K562 (cell line): ENCODE measurements around the gene DRD1. TPM values are rescaled to one million over a fixed set of nuclear protein-coding genes. Genes with fewer than 3 reads are reported as not detected.

Source experiments
- CCAR2 ChIP-seq: fragments of 200-400 bp; formaldehyde crosslinking; IDR thresholded peaks from 2 replicates; pipeline ENCODE4 v1.6.1; 2017; ENCODE audit warnings: mild to moderate bottlenecking, low read depth, low read length
- CTBP1 ChIP-seq: fragments of 450-650 bp; IDR thresholded peaks from 2 replicates; pipeline ENCODE4 v1.6.1; 2016; ENCODE audit warnings: borderline replicate concordance
- JUN ChIP-seq, 2 experiments: sonication (generic) in 1 of 2; formaldehyde crosslinking in 1 of 2; IDR thresholded peaks; 2 replicates each; pipeline versions ENCODE4 v1.6.1 to v1.8.0; 2012 to 2022; ENCODE audit warnings: borderline replicate concordance in 2 of 2, mild to moderate bottlenecking in 2 of 2, improper control_type of control experiment in 1 of 2, low read depth in 1 of 2, low read length in 1 of 2, missing genetic modification reagents in 1 of 2
- NFATC3 ChIP-seq: fragments of 450-650 bp; IDR thresholded peaks from 2 replicates; pipeline ENCODE4 v1.6.1; 2017; ENCODE audit warnings: mild to moderate bottlenecking
- RFX1 ChIP-seq: fragments of 450-650 bp; IDR thresholded peaks from 2 replicates; pipeline ENCODE4 v1.6.1; 2016; ENCODE audit warnings: mild to moderate bottlenecking, moderate library complexity
- SMAD4 ChIP-seq: fragments of 250-450 bp; sonication (Bioruptor Pico); conservative IDR thresholded peaks from 2 replicates; pipeline ENCODE4 v1.8.0; 2021; ENCODE audit warnings: inconsistent platforms, mild to moderate bottlenecking, moderate library complexity
- SMARCB1 ChIP-seq: IDR thresholded peaks from 2 replicates; pipeline ENCODE4 v1.6.1; 2011; ENCODE audit warnings: improper control_type of control experiment, low read depth; ENCODE audit not compliant: insufficient read length
- TSC22D4 ChIP-seq: fragments of 450-650 bp; IDR thresholded peaks from 2 replicates; pipeline ENCODE4 v1.6.1; 2016; ENCODE audit warnings: missing genetic modification characterization, missing biosample characterization, control low read depth
- ZNF124 ChIP-seq: sonication (generic); formaldehyde crosslinking; IDR thresholded peaks from 2 replicates; pipeline ENCODE4 v1.8.1; 2022; ENCODE audit warnings: missing genetic modification reagents
- ZNF3 ChIP-seq: fragments of 250-450 bp; sonication (Bioruptor Pico); IDR thresholded peaks from 2 replicates; pipeline ENCODE4 v1.5.0; 2021; ENCODE audit warnings: mild to moderate bottlenecking, moderate library complexity
- ZNF347 ChIP-seq: fragments of 450-650 bp; formaldehyde crosslinking; IDR thresholded peaks from 2 replicates; pipeline ENCODE4 v1.4.0; 2020; ENCODE audit warnings: low read depth, mild to moderate bottlenecking, moderate library complexity
- ZNF699 ChIP-seq: fragments of 250-450 bp; sonication (Bioruptor Pico); IDR thresholded peaks from 2 replicates; pipeline ENCODE4 v1.8.0; 2021; ENCODE audit warnings: mild to moderate bottlenecking, moderate library complexity; ENCODE audit not compliant: insufficient replicate concordance
- polyA plus RNA-seq, 8 experiments: library from polyadenylated mRNA; depleted of rRNA in 4 of 8; stranded (reverse) in 5 of 8; unstranded in 3 of 8; fragments of >200 nt; fragmentation: Nextera tagmentation in 2 of 8; fragmentation: Illumina TruSeq in 1 of 8; extraction: Ambion mirVana in 2 of 8; extraction: Trizol in 1 of 8; gene quantifications; 2 replicates each; pipeline versions ENCODE4 v1.2.1 to v1.2.3, GENCODE V29; 2011 to 2014; ENCODE audit warnings: inconsistent platforms in 1 of 8, missing spikeins in 1 of 8
- total RNA-seq, 7 experiments: library from RNA; depleted of rRNA in 6 of 7; stranded (reverse); fragments of >200 nt in 6 of 7; fragmentation: Illumina TruSeq in 2 of 7; extraction: Trizol in 2 of 7; gene quantifications; 2 replicates each; pipeline versions ENCODE4 v1.2.1 to v1.2.3, GENCODE V29; 2011 to 2021; ENCODE audit warnings: low replicate concordance in 1 of 7
- TF ChIP-seq, protein P1 (sequence below): sonication (generic); formaldehyde crosslinking; IDR thresholded peaks from 2 replicates; pipeline ENCODE4 v1.8.0; 2023; ENCODE audit warnings: mild to moderate bottlenecking, missing genetic modification reagents
- TF ChIP-seq, protein P2 (sequence below): fragments of 250-450 bp; sonication (Bioruptor Pico); IDR thresholded peaks from 2 replicates; pipeline ENCODE4 v1.5.0; 2021
- TF ChIP-seq, protein P3 (sequence below), 3 experiments: fragments of 200-800 bp in 1 of 3; fragments of 250-450 bp in 1 of 3; fragments of 450-650 bp in 1 of 3; sonication (Bioruptor Pico) in 1 of 3; sonication (Bioruptor generic) in 1 of 3; formaldehyde crosslinking in 1 of 3; IDR thresholded peaks; 2 replicates each; pipeline versions ENCODE4 v1.6.1 to v1.8.0; 2016 to 2022; ENCODE audit warnings: mild to moderate bottlenecking in 2 of 3, missing genetic modification characterization in 2 of 3, missing compliant biosample characterization in 1 of 3, moderate library complexity in 1 of 3
- TF ChIP-seq, protein P4 (sequence below): fragments of 250-450 bp; sonication (Bioruptor Pico); IDR thresholded peaks from 2 replicates; pipeline ENCODE4 v1.5.0; 2020; ENCODE audit warnings: mild to moderate bottlenecking, borderline replicate concordance

Gene DRD1
- total and polyA plus RNA-seq, 9 of the 15 experiments (the other 6 are each of a cell fraction or from before 2014, with no cell fraction given): not detected

DNA sequence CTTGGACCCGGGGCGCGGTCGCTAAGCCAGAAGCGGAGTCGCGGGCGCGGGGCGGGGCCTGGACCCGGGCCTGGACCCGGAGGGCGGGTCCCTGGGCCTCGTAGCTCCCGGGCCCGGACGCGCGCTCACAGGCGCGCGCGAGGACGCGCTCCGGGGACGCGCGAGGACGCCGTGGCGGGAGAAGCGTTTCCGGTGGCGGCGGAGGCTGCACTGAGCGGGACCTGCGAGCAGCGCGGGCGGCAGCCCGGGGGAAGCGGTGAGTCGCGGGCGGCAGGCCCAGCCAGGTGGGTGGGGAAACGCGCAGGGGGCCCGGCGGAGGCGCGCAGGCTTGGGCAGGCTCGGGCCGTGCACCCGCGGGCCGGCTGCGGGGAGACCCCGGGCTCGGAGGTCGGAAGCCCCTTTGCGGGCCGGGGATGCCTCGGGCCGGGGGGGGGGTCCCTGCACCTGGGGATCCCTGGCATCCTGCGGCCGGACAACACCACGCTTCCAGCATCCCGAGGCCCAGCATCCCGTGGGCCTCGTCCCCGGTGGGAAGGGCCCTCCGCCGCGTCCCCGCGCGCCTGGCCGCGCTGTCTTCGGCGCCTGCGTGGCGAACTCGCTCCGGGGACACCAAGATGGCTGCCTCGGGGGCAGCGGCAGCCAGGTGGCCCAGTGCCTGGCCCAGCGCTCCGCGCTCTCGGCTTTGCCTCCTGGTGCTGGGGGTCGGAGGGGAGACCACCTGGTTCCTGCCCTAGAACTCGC lies 34.6 kb upstream of the DRD1 start, which contains the start of gene SFXN1 (continued):
- TF ChIP-seq, protein P1, sequence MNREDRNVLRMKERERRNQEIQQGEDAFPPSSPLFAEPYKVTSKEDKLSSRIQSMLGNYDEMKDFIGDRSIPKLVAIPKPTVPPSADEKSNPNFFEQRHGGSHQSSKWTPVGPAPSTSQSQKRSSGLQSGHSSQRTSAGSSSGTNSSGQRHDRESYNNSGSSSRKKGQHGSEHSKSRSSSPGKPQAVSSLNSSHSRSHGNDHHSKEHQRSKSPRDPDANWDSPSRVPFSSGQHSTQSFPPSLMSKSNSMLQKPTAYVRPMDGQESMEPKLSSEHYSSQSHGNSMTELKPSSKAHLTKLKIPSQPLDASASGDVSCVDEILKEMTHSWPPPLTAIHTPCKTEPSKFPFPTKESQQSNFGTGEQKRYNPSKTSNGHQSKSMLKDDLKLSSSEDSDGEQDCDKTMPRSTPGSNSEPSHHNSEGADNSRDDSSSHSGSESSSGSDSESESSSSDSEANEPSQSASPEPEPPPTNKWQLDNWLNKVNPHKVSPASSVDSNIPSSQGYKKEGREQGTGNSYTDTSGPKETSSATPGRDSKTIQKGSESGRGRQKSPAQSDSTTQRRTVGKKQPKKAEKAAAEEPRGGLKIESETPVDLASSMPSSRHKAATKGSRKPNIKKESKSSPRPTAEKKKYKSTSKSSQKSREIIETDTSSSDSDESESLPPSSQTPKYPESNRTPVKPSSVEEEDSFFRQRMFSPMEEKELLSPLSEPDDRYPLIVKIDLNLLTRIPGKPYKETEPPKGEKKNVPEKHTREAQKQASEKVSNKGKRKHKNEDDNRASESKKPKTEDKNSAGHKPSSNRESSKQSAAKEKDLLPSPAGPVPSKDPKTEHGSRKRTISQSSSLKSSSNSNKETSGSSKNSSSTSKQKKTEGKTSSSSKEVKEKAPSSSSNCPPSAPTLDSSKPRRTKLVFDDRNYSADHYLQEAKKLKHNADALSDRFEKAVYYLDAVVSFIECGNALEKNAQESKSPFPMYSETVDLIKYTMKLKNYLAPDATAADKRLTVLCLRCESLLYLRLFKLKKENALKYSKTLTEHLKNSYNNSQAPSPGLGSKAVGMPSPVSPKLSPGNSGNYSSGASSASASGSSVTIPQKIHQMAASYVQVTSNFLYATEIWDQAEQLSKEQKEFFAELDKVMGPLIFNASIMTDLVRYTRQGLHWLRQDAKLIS: no peak
- no peak for TF ChIP-seq RFX1
- TF ChIP-seq SMAD4 (CRISPR knock-in tag): peak; percentile 72
- peak; percentile 78; the same call in 1 of the 2 replicates for TF ChIP-seq CTBP1
- no peak for TF ChIP-seq ZNF3 (CRISPR knock-in tag)
- TF ChIP-seq TSC22D4 (tag): no peak
- no peak for TF ChIP-seq NFATC3
- TF ChIP-seq, protein P2, sequence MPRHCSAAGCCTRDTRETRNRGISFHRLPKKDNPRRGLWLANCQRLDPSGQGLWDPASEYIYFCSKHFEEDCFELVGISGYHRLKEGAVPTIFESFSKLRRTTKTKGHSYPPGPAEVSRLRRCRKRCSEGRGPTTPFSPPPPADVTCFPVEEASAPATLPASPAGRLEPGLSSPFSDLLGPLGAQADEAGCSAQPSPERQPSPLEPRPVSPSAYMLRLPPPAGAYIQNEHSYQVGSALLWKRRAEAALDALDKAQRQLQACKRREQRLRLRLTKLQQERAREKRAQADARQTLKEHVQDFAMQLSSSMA (CRISPR knock-in tag): no peak
- no peak for TF ChIP-seq CCAR2
- TF ChIP-seq JUN (IDR thresholded peaks at IDR 0.05; ENCODE audit: borderline replicate concordance, low read depth, low read length): no peak
- no peak for TF ChIP-seq JUN (CRISPR knock-in tag; IDR thresholded peaks at IDR 0.05; ENCODE audit: borderline replicate concordance)
- TF ChIP-seq, protein P3, sequence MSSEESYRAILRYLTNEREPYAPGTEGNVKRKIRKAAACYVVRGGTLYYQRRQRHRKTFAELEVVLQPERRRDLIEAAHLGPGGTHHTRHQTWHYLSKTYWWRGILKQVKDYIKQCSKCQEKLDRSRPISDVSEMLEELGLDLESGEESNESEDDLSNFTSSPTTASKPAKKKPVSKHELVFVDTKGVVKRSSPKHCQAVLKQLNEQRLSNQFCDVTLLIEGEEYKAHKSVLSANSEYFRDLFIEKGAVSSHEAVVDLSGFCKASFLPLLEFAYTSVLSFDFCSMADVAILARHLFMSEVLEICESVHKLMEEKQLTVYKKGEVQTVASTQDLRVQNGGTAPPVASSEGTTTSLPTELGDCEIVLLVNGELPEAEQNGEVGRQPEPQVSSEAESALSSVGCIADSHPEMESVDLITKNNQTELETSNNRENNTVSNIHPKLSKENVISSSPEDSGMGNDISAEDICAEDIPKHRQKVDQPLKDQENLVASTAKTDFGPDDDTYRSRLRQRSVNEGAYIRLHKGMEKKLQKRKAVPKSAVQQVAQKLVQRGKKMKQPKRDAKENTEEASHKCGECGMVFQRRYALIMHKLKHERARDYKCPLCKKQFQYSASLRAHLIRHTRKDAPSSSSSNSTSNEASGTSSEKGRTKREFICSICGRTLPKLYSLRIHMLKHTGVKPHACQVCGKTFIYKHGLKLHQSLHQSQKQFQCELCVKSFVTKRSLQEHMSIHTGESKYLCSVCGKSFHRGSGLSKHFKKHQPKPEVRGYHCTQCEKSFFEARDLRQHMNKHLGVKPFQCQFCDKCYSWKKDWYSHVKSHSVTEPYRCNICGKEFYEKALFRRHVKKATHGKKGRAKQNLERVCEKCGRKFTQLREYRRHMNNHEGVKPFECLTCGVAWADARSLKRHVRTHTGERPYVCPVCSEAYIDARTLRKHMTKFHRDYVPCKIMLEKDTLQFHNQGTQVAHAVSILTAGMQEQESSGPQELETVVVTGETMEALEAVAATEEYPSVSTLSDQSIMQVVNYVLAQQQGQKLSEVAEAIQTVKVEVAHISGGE (CRISPR knock-in tag; IDR thresholded peaks at IDR 0.05): peak in 1 of 3 experiments; percentile 85; a peak in 3 of 6 replicates
- no peak for TF ChIP-seq ZNF347
- TF ChIP-seq ZNF124 (CRISPR knock-in tag): no peak
- TF ChIP-seq ZNF699 (CRISPR knock-in tag): no peak
- TF ChIP-seq, protein P4, sequence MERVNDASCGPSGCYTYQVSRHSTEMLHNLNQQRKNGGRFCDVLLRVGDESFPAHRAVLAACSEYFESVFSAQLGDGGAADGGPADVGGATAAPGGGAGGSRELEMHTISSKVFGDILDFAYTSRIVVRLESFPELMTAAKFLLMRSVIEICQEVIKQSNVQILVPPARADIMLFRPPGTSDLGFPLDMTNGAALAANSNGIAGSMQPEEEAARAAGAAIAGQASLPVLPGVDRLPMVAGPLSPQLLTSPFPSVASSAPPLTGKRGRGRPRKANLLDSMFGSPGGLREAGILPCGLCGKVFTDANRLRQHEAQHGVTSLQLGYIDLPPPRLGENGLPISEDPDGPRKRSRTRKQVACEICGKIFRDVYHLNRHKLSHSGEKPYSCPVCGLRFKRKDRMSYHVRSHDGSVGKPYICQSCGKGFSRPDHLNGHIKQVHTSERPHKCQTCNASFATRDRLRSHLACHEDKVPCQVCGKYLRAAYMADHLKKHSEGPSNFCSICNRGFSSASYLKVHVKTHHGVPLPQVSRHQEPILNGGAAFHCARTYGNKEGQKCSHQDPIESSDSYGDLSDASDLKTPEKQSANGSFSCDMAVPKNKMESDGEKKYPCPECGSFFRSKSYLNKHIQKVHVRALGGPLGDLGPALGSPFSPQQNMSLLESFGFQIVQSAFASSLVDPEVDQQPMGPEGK: no peak
- no peak for TF ChIP-seq SMARCB1
